ENCODE measurements around the gene MAP2K6. TPM values are rescaled to one million over a fixed set of nuclear protein-coding genes. Genes with fewer than 3 reads are reported as not detected.

The MAP2K6 gene
- total RNA-seq, 1 experiment from 2014 or later = 17.7 TPM

DNA sequence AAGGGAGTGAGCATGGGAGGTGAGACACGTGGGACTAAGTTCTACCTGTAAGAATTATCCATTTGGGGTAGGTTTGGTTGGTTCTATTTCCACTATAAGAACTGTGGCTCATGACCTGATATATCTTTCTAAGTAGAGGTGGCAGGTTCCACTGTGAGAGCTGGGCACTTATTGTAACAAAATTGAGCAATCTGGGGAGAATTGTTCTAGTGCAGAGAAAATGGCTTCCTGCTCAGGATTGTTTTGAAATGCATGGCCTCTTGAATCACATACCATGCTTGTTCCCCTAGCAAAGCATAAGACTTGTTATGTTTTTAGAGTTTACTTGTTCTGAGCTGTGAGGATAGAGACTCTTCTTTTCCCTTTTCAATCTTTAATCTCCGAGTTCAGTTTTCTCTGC lies 125.9 kb downstream of the MAP2K6 start:
- Histone ChIP-seq H3T11ph (ENCODE audit: low read length) (no peak overlapping the region), H2BK120ac (ENCODE audit: low read depth, low read length, poor library complexity, severe bottlenecking) (no peak overlapping the region), H2AFZ (ENCODE audit: low read length) (no peak overlapping the region), H2BK20ac (ENCODE audit: low read depth, low read length, poor library complexity, severe bottlenecking) (no peak overlapping the region), H3K23ac (ENCODE audit: insufficient read length, low read depth, low read length) (no peak overlapping the region), H4K5ac (ENCODE audit: insufficient read length, low read depth, low read length) (no peak overlapping the region), H3K79me2 (ENCODE audit: insufficient read depth, low read length) (no peaks in the 10 kb centered on the region), H3K14ac (ENCODE audit: insufficient read depth, low read length) (no peak overlapping the region), H3K9ac (ENCODE audit: extremely low read depth, insufficient read length, low read length) (no peak overlapping the region), H3K79me1 (ENCODE audit: insufficient read depth, low read depth, low read length, poor library complexity, severe bottlenecking) (no peaks in the 10 kb centered on the region), H3K4ac (ENCODE audit: low read depth, low read length) (no peak overlapping the region), H4K20me1 (ENCODE audit: control insufficient read depth, insufficient read depth, insufficient read length) (no peaks in the 10 kb centered on the region), H3K27me3 (ENCODE audit: insufficient read depth, low read length) (no peaks in the 10 kb centered on the region), H3K4me2 (ENCODE audit: insufficient read depth, insufficient read length, low read length) (no peak overlapping the region), H3K27ac (ENCODE audit: insufficient read length, low read depth, low read length) (no peak overlapping the region), H2AK5ac (ENCODE audit: insufficient read length, low read length) (no peak overlapping the region), H3K4me1 (ENCODE audit: insufficient read depth, low read length) (no peaks in the 10 kb centered on the region), H4K8ac (replicated peaks; ENCODE audit: insufficient read length, low read depth, low read length) (no peak overlapping the region), H4K91ac (ENCODE audit: insufficient read length, low read depth, low read length) (no peak overlapping the region), H2BK12ac (ENCODE audit: insufficient read length, low read depth, low read length) (no peak overlapping the region), H3K56ac (ENCODE audit: insufficient read length, low read depth, low read length) (no peak overlapping the region), H3K9me3 (ENCODE audit: control insufficient read depth, low read depth, low read length) (no peaks in the 10 kb centered on the region), H3K23me2 (ENCODE audit: insufficient read length, low read depth, low read length, poor library complexity, severe bottlenecking) (no peaks in the 10 kb centered on the region), H2BK5ac (ENCODE audit: insufficient read length, low read length) (no peak overlapping the region), H2BK15ac (ENCODE audit: low read depth, low read length) (no peak overlapping the region), H3K18ac (ENCODE audit: insufficient read length, low read depth, low read length) (no peak overlapping the region)
- no CpG with 5 or more reads among the region's 2 CpGs for WGBS (ENCODE audit: extremely low coverage, insufficient read length, low lambda C conversion rate)
- Mint-ChIP-seq H3K4me3 (no peak overlapping the region), H3K36me3 (ENCODE audit: insufficient read depth in 1 of 3, low read depth in 3 of 3) (peaks cover 12 to 33% (median 12%) of the 10 kb centered on the region in 3 experiments; a peak in 5 of 7 replicates), H3K27ac (peak overlapping the region in 1 of 3 experiments; percentile 68; a peak in 2 of 7 replicates), H3K4me1 (peaks cover 0 to 6% of the 10 kb centered on the region in 2 experiments; a peak in 2 of 4 replicates), H3K9me3 (no peaks in the 10 kb centered on the region), H3K27me3 (ENCODE audit: low read depth) (no peaks in the 10 kb centered on the region)
- DNase-seq = no peak
- TF ChIP-seq, protein P1, sequence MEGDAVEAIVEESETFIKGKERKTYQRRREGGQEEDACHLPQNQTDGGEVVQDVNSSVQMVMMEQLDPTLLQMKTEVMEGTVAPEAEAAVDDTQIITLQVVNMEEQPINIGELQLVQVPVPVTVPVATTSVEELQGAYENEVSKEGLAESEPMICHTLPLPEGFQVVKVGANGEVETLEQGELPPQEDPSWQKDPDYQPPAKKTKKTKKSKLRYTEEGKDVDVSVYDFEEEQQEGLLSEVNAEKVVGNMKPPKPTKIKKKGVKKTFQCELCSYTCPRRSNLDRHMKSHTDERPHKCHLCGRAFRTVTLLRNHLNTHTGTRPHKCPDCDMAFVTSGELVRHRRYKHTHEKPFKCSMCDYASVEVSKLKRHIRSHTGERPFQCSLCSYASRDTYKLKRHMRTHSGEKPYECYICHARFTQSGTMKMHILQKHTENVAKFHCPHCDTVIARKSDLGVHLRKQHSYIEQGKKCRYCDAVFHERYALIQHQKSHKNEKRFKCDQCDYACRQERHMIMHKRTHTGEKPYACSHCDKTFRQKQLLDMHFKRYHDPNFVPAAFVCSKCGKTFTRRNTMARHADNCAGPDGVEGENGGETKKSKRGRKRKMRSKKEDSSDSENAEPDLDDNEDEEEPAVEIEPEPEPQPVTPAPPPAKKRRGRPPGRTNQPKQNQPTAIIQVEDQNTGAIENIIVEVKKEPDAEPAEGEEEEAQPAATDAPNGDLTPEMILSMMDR (conservative IDR thresholded peaks at IDR 0.05) = no peak
